HG02852 (cell line): Measurements from ENCODE around the gene SLC38A5.

Experiments
- ATAC-seq: cut with Tn5 transposase; IDR thresholded peaks from one replicate; pipeline ENCODE4 v1.9.1; 2021; ENCODE audit warnings: mild to moderate bottlenecking, moderate library complexity; ENCODE audit not compliant: unreplicated experiment

The SLC38A5 gene

DNA sequence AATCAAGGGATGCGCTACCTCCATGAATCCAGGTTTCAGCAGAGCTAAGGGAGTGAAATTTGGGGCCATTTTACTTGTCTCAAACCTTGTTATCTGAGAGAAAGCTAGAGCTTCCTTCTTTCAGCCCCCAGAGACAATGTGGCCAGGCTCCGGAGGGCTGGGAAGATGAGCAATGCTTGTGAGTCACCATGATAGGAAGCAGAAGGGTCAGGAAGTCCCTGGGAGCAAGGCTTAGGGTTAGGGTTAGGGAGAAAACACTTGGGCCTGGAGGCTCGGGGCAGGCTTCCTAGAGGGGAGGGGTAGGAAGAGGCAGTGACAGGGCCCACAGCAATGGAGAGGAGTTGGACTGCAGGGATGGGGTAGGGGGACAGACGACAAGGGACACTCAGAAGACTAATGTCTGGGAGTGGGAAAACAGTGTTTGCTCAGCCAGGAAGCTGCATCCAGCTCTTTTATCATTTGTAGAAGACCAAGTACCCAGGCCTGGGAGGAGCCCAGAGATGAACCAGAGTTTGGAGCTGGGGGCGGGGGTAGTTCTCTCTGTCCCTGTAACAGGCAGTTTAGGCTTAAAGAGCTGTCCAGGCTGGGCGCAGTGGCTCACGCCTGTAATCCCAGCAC is 22.3 kb upstream of the SLC38A5 start:
- no peak for ATAC-seq

GRCh38 chrX:48491809-48492208 is 21.7 kb upstream of the SLC38A5 start:
- ATAC-seq, result no peak

- no peak for ATAC-seq
Observed at GRCh38 chrX:48490661-48491060, 20.6 kb upstream of the SLC38A5 start.

DNA sequence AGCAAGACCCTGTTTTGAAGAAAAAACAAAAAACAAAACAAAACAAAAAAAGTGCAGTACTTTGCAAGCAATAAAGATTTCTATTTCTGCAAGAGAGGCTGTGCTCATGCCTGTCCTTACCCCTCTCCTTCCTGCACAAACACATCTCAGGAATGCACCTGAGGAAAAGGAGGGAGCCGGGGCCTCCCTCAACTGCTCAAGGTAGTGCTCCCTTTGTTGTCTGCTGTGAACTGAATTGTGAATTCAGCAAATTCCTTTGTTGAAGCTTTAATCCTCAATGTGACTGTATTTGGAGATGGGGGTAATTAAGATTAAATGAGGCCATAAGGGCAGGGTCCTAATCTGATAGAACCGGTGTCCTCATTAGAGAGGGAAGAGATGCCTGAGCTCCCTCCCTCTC is 19.8 kb upstream of the SLC38A5 start:
- no peak for ATAC-seq

GRCh38 chrX:48489296-48489695 is 19.2 kb upstream of the SLC38A5 start:
- no peak for ATAC-seq

- ATAC-seq, result no peak
Observed at GRCh38 chrX:48488034-48488433, 18.0 kb upstream of the SLC38A5 start.

GRCh38 chrX:48487362-48487798 is 17.3 kb upstream of the SLC38A5 start:
- ATAC-seq, result no peak

GRCh38 chrX:48482526-48482925 is 12.5 kb upstream of the SLC38A5 start:
- ATAC-seq, result no peak

GRCh38 chrX:48480583-48480982 is 10.5 kb upstream of the SLC38A5 start:
- no peak for ATAC-seq

GRCh38 chrX:48480142-48480541 is 10.1 kb upstream of the SLC38A5 start:
- no peak for ATAC-seq

DNA sequence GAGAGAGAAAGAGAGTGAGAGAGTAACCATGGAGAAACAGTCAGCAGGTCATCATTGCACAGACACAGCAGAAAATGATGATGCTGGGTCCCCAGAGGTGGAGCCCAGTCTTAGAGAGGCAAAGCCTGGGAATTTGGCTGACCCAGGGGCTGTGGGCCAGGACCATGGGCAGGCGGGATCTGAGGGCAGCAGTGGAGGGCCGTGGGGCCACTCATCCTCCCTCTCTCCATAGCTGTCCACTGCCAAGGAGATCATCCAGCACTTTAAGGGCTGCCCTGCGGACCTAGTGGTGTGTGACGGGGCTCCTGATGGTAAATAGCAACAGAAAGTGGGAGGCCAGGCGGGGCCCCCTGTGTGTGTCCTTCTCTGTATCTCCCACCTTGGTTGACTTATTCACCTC is 8.7 kb upstream of the SLC38A5 start:
- no peak for ATAC-seq

- ATAC-seq, result no peak
Observed at GRCh38 chrX:48477960-48478755, 8.1 kb upstream of the SLC38A5 start.

DNA sequence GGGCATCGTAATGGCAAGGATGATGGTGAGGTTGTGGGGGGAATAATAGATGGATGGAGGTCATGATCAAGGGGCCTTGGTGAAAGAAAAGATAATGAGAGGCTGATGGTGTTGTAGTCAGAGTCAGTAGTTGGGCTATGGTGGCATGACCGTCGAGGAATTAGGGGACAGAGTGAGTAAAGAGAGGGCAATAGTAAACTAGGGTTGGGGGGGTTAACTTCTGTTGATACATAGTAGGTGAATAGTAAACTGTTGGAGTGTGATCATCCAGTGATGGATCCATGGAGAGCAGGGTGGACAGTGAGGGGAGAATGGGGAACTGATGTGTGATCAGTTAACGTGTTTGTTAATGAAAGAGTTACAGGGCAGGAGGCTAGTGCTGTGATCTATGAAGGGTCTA is 6.9 kb upstream of the SLC38A5 start:
- no peak for ATAC-seq

DNA sequence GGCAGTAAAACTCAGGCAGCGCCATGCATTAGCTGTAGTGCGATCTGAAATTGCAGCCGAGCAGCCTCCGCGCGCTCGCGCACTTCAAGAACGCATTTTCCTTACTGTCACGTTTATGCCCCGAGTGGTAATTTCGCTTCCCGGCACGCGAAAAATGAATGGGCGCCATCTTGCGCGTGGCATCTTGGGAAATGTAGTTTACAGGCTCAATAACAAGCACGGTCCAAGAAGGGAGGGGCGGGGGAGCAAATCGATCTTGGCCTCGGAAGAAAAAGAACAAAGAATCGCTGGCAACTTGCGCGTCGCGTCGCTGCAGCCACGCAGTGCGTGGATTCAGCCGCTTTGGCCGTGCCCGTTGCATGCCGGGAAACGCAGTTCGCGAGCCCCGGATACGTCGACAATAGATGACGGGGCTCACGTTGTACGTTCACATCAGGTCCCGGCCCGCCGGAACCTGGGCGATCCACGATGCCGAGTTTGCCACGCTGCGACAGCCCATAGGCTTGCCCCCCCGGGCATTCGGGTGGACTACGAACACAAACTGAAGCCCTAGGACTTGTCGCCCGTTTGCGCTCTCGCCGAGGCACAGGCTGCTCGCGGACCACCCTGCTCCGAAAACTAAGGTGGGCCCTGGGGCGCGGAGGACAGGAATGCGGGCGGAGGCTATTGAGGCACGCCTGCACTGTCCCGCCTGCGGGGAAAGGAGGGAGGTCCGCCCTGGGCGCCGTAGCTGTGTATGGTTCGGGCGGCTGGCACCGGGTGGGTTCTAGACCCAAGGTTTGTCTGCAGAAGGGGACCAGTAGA is 5.9 kb upstream of the SLC38A5 start, which contains the start of gene FTSJ1:
Gene FTSJ1, plus strand, starts transcription at position 426 of the 804 bp plus-strand sequence. CDS start 1,849 bp downstream, outside the sequence.
- peak; percentile 88 for ATAC-seq

DNA sequence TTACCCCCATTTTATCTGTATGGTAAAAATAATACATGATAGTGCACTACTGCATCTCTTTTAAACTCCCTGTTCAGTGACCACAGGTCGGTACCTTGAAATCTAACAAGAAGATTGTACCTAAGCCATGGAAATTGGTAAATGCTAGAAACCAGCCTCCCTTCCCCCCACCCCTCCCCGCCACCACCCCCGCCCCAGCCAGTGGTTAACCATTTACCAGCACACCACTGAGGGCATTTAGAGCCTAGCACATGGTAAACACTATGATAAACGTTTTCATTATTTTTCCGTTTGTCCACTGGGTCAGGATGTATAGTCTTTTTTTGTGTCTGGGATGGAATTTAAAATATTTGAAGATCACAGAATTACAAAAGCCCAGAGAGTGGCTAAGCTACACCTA is 5.2 kb upstream of the SLC38A5 start:
- no peak for ATAC-seq

- ATAC-seq, result no peak
Observed at GRCh38 chrX:48474581-48474980, 4.5 kb upstream of the SLC38A5 start.

- ATAC-seq, result no peak
Observed at GRCh38 chrX:48474127-48474526, 4.1 kb upstream of the SLC38A5 start.

GRCh38 chrX:48473704-48473990 is 3.6 kb upstream of the SLC38A5 start:
- no peak for ATAC-seq

DNA sequence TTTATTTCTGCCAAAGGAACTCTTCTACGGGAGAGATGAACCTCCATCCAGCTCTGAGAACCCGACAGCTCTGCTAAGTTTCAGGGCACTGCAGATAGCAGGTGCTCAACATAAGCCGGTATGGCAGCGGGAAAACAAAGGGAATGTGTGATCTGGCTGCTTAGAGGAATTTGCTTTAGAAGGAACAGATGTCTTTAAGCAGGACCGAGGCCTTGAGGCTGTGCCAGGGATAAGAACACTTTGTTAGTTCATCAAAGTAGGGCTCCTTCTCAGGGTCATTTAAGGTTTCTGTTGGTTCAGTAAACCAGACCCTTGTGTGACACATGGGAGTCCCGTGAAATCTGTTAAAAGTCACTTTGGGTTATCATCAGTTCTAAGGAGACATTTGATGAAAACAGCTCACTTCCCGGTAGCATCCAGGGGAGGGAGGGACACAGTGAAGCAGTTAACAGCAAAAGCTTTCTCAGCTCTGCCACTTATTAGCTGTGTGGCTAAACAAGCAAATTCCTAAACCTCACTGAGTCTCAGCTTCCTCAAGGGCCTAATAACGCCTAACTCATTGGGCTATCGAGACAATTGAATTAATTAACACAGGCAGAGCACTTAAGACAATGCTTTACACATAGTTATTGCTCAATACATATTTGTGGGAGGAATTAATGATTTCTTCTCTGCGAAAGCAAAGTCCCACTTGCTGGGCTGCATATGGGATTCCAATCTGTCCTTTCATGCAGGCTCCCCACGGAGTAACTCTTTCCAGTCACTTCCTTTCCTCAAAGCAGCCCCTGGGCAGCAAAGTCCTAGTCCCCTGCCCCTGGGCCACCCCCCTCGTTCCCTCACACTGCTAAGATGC is 3.0 kb upstream of the SLC38A5 start:
- ATAC-seq, result no peak

DNA sequence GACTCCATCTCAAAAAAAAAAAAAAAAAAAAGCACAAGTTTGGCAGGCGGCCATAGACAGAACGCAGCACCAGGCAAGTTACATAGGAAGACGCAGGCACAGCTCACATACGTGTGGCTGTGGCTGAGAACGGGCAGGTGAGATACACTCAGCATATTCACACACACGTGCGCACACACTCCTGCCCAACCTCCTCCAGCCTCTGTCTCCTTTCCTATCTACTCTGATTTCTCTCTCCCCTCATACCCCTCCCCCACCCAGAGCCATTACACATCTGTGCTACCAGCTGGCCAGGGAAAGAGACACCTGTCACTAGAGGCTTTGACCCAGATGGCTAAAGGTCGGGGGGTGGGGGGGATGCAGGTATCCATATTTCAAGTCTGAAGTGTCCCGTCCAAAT is 2.2 kb upstream of the SLC38A5 start:
- ATAC-seq, result no peak

DNA sequence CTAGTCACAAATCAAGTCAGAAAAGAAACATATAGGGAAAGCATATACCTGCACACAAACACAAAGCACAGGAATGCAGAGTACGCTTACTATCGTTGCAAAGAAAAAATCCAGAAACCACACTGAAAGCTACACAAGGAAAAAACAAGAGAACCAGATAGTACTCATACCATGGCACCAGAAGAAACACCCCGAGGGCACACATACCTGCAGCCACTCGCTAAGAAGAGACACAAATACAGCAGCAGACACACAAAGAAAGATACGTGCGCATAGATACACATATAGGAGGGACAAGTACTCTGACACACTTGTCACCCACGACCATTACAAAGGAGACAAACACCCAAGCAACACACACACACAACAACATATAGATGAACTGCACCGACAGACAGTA is 1.4 kb upstream of the SLC38A5 start:
- ATAC-seq, result no peak
